H9 (cell line): ENCODE data around the gene PRB3. TPM values are rescaled to one million over a fixed set of nuclear protein-coding genes. Genes with fewer than 3 reads are reported as not detected.

Source experiments
- DNase-seq: peaks from one replicate; pipeline ENCODE4 v3.0.0-alpha.2; 2017
- H2AFZ ChIP-seq: one replicate; pipeline ENCODE4 v1.6.1; 2013; ENCODE audit warnings: mild to moderate bottlenecking, low read length, control low read depth, moderate library complexity
- H2AK5ac ChIP-seq: 2 replicates; pipeline ENCODE4 v1.6.1; 2013; ENCODE audit warnings: low read length, control low read depth, mixed read lengths; ENCODE audit not compliant: insufficient read length
- H2BK120ac ChIP-seq: one replicate; pipeline ENCODE4 v1.6.1; 2013; ENCODE audit warnings: low read depth, mild to moderate bottlenecking, low read length, control low read depth, inconsistent platforms; ENCODE audit not compliant: poor library complexity, severe bottlenecking
- H2BK12ac ChIP-seq: 2 replicates; pipeline ENCODE4 v1.6.1; 2013; ENCODE audit warnings: low read length, control low read depth, mixed read lengths, low read depth; ENCODE audit not compliant: insufficient read length
- H2BK15ac ChIP-seq: 2 replicates; pipeline ENCODE4 v1.6.1; 2013; ENCODE audit warnings: low read depth, low read length, control low read depth
- H2BK20ac ChIP-seq: one replicate; pipeline ENCODE4 v1.6.1; 2013; ENCODE audit warnings: low read depth, mild to moderate bottlenecking, low read length, control low read depth, inconsistent platforms; ENCODE audit not compliant: poor library complexity, severe bottlenecking
- H2BK5ac ChIP-seq: 2 replicates; pipeline ENCODE4 v1.6.1; 2013; ENCODE audit warnings: low read length, control low read depth, mixed read lengths; ENCODE audit not compliant: insufficient read length
- H3K14ac ChIP-seq: 2 replicates; pipeline ENCODE4 v1.6.1; 2013; ENCODE audit warnings: low read length, control low read depth; ENCODE audit not compliant: insufficient read depth
- H3K18ac ChIP-seq: 2 replicates; pipeline ENCODE4 v1.6.1; 2013; ENCODE audit warnings: low read depth, mild to moderate bottlenecking, mixed read lengths, low read length, control low read depth; ENCODE audit not compliant: insufficient read length
- H3K23ac ChIP-seq: 2 replicates; pipeline ENCODE4 v1.6.1; 2013; ENCODE audit warnings: low read length, control low read depth, mixed read lengths, low read depth; ENCODE audit not compliant: insufficient read length
- H3K23me2 ChIP-seq: 2 replicates; pipeline ENCODE4 v1.6.1; 2013; ENCODE audit warnings: low read depth, mild to moderate bottlenecking, mixed read lengths, low read length, control low read depth; ENCODE audit not compliant: insufficient read length, poor library complexity, severe bottlenecking
- H3K27ac ChIP-seq: 2 replicates; pipeline ENCODE4 v1.5.1; 2013; ENCODE audit warnings: low read length, control low read depth, mixed read lengths, low read depth; ENCODE audit not compliant: insufficient read length
- H3K27me3 ChIP-seq: 2 replicates; pipeline ENCODE4 v1.6.1; 2013; ENCODE audit warnings: low read length, control low read depth, inconsistent platforms; ENCODE audit not compliant: insufficient read depth
- H3K4ac ChIP-seq: 2 replicates; pipeline ENCODE4 v1.6.1; 2013; ENCODE audit warnings: low read depth, mild to moderate bottlenecking, control low read depth, inconsistent platforms, low read length, moderate library complexity
- H3K4me1 ChIP-seq: 2 replicates; pipeline ENCODE4 v1.6.1; 2013; ENCODE audit warnings: low read length, control low read depth, inconsistent platforms; ENCODE audit not compliant: insufficient read depth
- H3K4me2 ChIP-seq: 2 replicates; pipeline ENCODE4 v1.6.1; 2013; ENCODE audit warnings: low read length, control low read depth, mixed read lengths; ENCODE audit not compliant: insufficient read length, insufficient read depth
- H3K56ac ChIP-seq: 2 replicates; pipeline ENCODE4 v1.6.1; 2013; ENCODE audit warnings: low read depth, mild to moderate bottlenecking, mixed read lengths, low read length, control low read depth; ENCODE audit not compliant: insufficient read length
- H3K79me1 ChIP-seq: 2 replicates; pipeline ENCODE4 v1.6.1; 2013; ENCODE audit warnings: low read depth, mild to moderate bottlenecking, moderate library complexity, low read length, control low read depth, inconsistent platforms; ENCODE audit not compliant: insufficient read depth, poor library complexity, severe bottlenecking
- H3K79me2 ChIP-seq: 2 replicates; pipeline ENCODE4 v1.6.1; 2013; ENCODE audit warnings: low read length, control low read depth, inconsistent platforms; ENCODE audit not compliant: insufficient read depth
- H3K9ac ChIP-seq: 2 replicates; pipeline ENCODE4 v1.6.1; 2013; ENCODE audit warnings: low read length, control low read depth, mixed read lengths; ENCODE audit not compliant: insufficient read length; ENCODE audit errors: extremely low read depth
- H3K9me3 ChIP-seq: one replicate; pipeline ENCODE4 v1.6.1; 2013; ENCODE audit warnings: low read depth, low read length, inconsistent platforms; ENCODE audit not compliant: control insufficient read depth
- H3T11ph ChIP-seq: one replicate; pipeline ENCODE4 v1.6.1; 2013; ENCODE audit warnings: mild to moderate bottlenecking, low read length, control low read depth, inconsistent platforms
- H4K20me1 ChIP-seq: one replicate; pipeline ENCODE4 v1.6.1; 2013; ENCODE audit not compliant: control insufficient read depth, insufficient read length, insufficient read depth
- H4K5ac ChIP-seq: 2 replicates; pipeline ENCODE4 v1.6.1; 2013; ENCODE audit warnings: low read depth, mild to moderate bottlenecking, mixed read lengths, low read length, control low read depth; ENCODE audit not compliant: insufficient read length
- H4K8ac ChIP-seq: replicated peaks from 2 replicates; pipeline ENCODE4 v1.6.1; 2013; ENCODE audit warnings: low read length, control low read depth, mixed read lengths, low read depth; ENCODE audit not compliant: insufficient read length
- H4K91ac ChIP-seq: 2 replicates; pipeline ENCODE4 v1.6.1; 2013; ENCODE audit warnings: low read depth, mild to moderate bottlenecking, moderate library complexity, mixed read lengths, low read length, control low read depth; ENCODE audit not compliant: insufficient read length
- H3K27ac Mint-ChIP-seq, 3 experiments: 2 replicates in 2 of 3; 3 replicates in 1 of 3; pipeline ENCODE4 v1.8.0; 2020 to 2021; ENCODE audit warnings: mixed read lengths in 3 of 3, mild to moderate bottlenecking in 1 of 3, moderate library complexity in 1 of 3
- H3K27me3 Mint-ChIP-seq: 2 replicates; pipeline ENCODE4 v1.8.0; 2021; ENCODE audit warnings: low read depth, mild to moderate bottlenecking, moderate library complexity, mixed read lengths
- H3K36me3 Mint-ChIP-seq, 3 experiments: 2 replicates in 2 of 3; 3 replicates in 1 of 3; pipeline ENCODE4 v1.8.0; 2020 to 2021; ENCODE audit warnings: low read depth in 3 of 3, mixed read lengths in 3 of 3; ENCODE audit not compliant: insufficient read depth in 1 of 3
- H3K4me1 Mint-ChIP-seq, 2 experiments: 2 replicates each; pipeline ENCODE4 v1.8.0; 2020; ENCODE audit warnings: mixed read lengths in 2 of 2
- H3K4me3 Mint-ChIP-seq, 2 experiments: 2 replicates in 1 of 2; 3 replicates in 1 of 2; pipeline ENCODE4 v1.8.0; 2020 to 2021; ENCODE audit warnings: mild to moderate bottlenecking in 2 of 2, mixed read lengths in 2 of 2, moderate library complexity in 1 of 2
- H3K9me3 Mint-ChIP-seq, 2 experiments: 2 replicates in 1 of 2; 3 replicates in 1 of 2; pipeline ENCODE4 v1.8.0; 2020; ENCODE audit warnings: mild to moderate bottlenecking in 2 of 2, mixed read lengths in 2 of 2, moderate library complexity in 1 of 2
- CTCF ChIP-seq: fragments of 200-600 bp; sonication (generic); conservative IDR thresholded peaks from 3 replicates; pipeline ENCODE4 v1.8.0; 2021; ENCODE audit warnings: antibody characterized with exemption, mild to moderate bottlenecking
- WGBS: extraction: QIAGEN DNeasy Blood & Tissue Kit; methylation state at CpG from one replicate; pipeline ENCODE4 v1.1.7; 2013; ENCODE audit warnings: missing lambda C conversion rate, low lambda C conversion rate, mixed read lengths; ENCODE audit not compliant: insufficient read length; ENCODE audit errors: extremely low coverage; 5-methylcytosine and 5-hydroxymethylcytosine counted together
- total RNA-seq: library from RNA; stranded (reverse); gene quantifications from 2 replicates; pipeline ENCODE4 v1.2.1, GENCODE V29; 2021

Gene PRB3
- total RNA-seq, 1 experiment from 2014 or later: 1.6 TPM

- Histone ChIP-seq H3K56ac (no peak overlapping the region), H2AK5ac (no peak overlapping the region), H3K23me2 (no peaks in the 10 kb centered on the region), H4K20me1 (no peaks in the 10 kb centered on the region), H3K18ac (no peak overlapping the region), H3K27ac (no peak overlapping the region), H3K4me1 (no peaks in the 10 kb centered on the region), H3T11ph (no peak overlapping the region), H3K79me2 (no peaks in the 10 kb centered on the region), H3K27me3 (no peaks in the 10 kb centered on the region), H2BK20ac (no peak overlapping the region), H2BK5ac (no peak overlapping the region), H2AFZ (no peak overlapping the region), H4K91ac (no peak overlapping the region), H3K79me1 (no peaks in the 10 kb centered on the region), H2BK120ac (no peak overlapping the region), H2BK15ac (no peak overlapping the region), H3K4ac (no peak overlapping the region), H3K9ac (no peak overlapping the region), H3K9me3 (no peaks in the 10 kb centered on the region), H3K4me2 (no peak overlapping the region), H2BK12ac (no peak overlapping the region), H3K14ac (no peak overlapping the region), H3K23ac (no peak overlapping the region), H4K8ac (no peak overlapping the region), H4K5ac (no peak overlapping the region)
- Mint-ChIP-seq H3K36me3 (no peaks in the 10 kb centered on the region), H3K27ac (no peak overlapping the region), H3K4me3 (no peak overlapping the region), H3K4me1 (peaks cover 2 to 5% of the 10 kb centered on the region in 2 experiments; a peak in 1 of 4 replicates), H3K27me3 (no peaks in the 10 kb centered on the region), H3K9me3 (peaks cover 0 to 5% of the 10 kb centered on the region in 2 experiments; a peak in 3 of 5 replicates)
- no peak for DNase-seq
- no peak for TF ChIP-seq CTCF
- WGBS: no CpG with 5 or more reads among the region's 2 CpGs
Observed at GRCh38 chr12:11307143-11307542, 37.6 kb upstream of the PRB3 start.
